ENCODE data around the gene KLHL10.

GRCh38 chr17:41848788-41849187, 11.2 kb downstream of the KLHL10 start:
- TF ChIP-seq CTCF (conservative IDR thresholded peaks at IDR 0.05; ENCODE audit: low read length): no peak
- TF ChIP-seq EZH2phosphoT487 (IDR thresholded peaks at IDR 0.05; ENCODE audit: borderline replicate concordance, low read depth, low read length): no peak
